ENCODE data around the gene BPTF. TPM values are rescaled to one million over a fixed set of nuclear protein-coding genes. Genes with fewer than 3 reads are reported as not detected.
"Not testable (repeated sequence)": the region's sequence is repeated elsewhere in the genome, so short reads cannot be mapped to it uniquely, and the experiment has no call there.

Gene BPTF
- total and polyA plus RNA-seq, 2 of the 8 experiments (the other 6 are each of a cell fraction or from before 2014, with no cell fraction given) = 107 to 228 TPM

GRCh38 chr17:67910117-67910803, 85.0 kb downstream of the BPTF start:
- H3K27me3 ChIP-seq (replicated peaks in 1 of 4; ENCODE audit: control insufficient read depth in 3 of 4, extremely low read depth in 1 of 4, insufficient read depth in 3 of 4, low read length in 3 of 4); POLR2A ChIA-PET (ENCODE audit: partially characterized antibody); FAIRE-seq: not testable (repeated sequence)

More at GRCh38 chr17:67910117-67910803, 85.0 kb downstream of the BPTF start:
- H3K79me2 ChIP-seq (ENCODE audit: control insufficient read depth in 1 of 2, insufficient read depth in 2 of 2, low read length in 2 of 2); H2BK12ac ChIP-seq (ENCODE audit: low read depth, low read length); H4K91ac ChIP-seq (replicated peaks; ENCODE audit: insufficient read length, low read length); H3K9ac ChIP-seq (replicated peaks in 1 of 4; ENCODE audit: extremely low read depth in 1 of 4, low read depth in 3 of 4, low read length in 3 of 4); H3K9me3 ChIP-seq (ENCODE audit: insufficient read depth in 2 of 2, low read depth in 1 of 2, low read length in 1 of 2); H3K4me2 ChIP-seq (ENCODE audit: insufficient read depth in 1 of 2, low read depth in 2 of 2, low read length in 2 of 2); H3K4ac ChIP-seq (replicated peaks; ENCODE audit: insufficient read length, low read depth, low read length); H3K18ac ChIP-seq (ENCODE audit: extremely low read depth, low read length); H3K56ac ChIP-seq (replicated peaks; ENCODE audit: insufficient read length, low read depth, low read length); H2BK5ac ChIP-seq (ENCODE audit: low read depth, low read length); H3K79me1 ChIP-seq (ENCODE audit: low read depth, low read length); H4K5ac ChIP-seq (ENCODE audit: insufficient read length, low read depth, low read length); H2BK15ac ChIP-seq (ENCODE audit: low read length); H2BK120ac ChIP-seq (replicated peaks; ENCODE audit: low read depth, low read length); H2AFZ ChIP-seq (ENCODE audit: low read length); H2AK5ac ChIP-seq (ENCODE audit: low read depth, low read length); H3K4me1 ChIP-seq (replicated peaks in 1 of 4; ENCODE audit: control insufficient read depth in 3 of 4, insufficient read depth in 4 of 4, low read length in 3 of 4); H3K23me2 ChIP-seq (ENCODE audit: low read depth, low read length); H4K8ac ChIP-seq (ENCODE audit: extremely low read depth, insufficient read depth, low read length); H3K14ac ChIP-seq (ENCODE audit: insufficient read length); H4K20me1 ChIP-seq (replicated peaks in 1 of 2; ENCODE audit: control insufficient read depth in 1 of 2, insufficient read depth in 2 of 2, low read length in 2 of 2); H2BK20ac ChIP-seq (ENCODE audit: low read length); H3K4me3 ChIP-seq (ENCODE audit: extremely low read depth in 1 of 4, insufficient read depth in 2 of 4, low read depth in 3 of 4, low read length in 4 of 4); DNase-seq (ENCODE audit: low read depth in 1 of 2, low spot score in 2 of 2); H3K23ac ChIP-seq (ENCODE audit: insufficient read length); H3K27ac ChIP-seq (ENCODE audit: low read depth, low read length): not testable (repeated sequence)
- H3K36me3 ChIP-seq (ENCODE audit: control insufficient read depth in 2 of 4, insufficient read depth in 4 of 4, low read length in 3 of 4) = peaks cover 18 to 76% (median 49%) of the 10 kb centered on the region in 4 experiments
- CTCF ChIA-PET (ENCODE audit: partially characterized antibody) = interaction anchor here (0.7 kb wide), 1 partner anchor 14 kb away, joined by 5 read pairs; no protein-coding TSS in a partner anchor
- 89% methylated on average over 7 of the region's 7 CpGs; no CpG with 5 or more reads in 1 of the 2 experiments for WGBS, 2 experiments (ENCODE audit: extremely low coverage in 1 of 2, insufficient coverage in 1 of 2, insufficient read length in 1 of 2, insufficient replicate concordance in 2 of 2, low coverage in 1 of 2, low lambda C conversion rate in 2 of 2, missing lambda C conversion rate in 1 of 2)
